PC-9 (cell line): ENCODE data around the gene TMEM232. TPM values are rescaled to one million over a fixed set of nuclear protein-coding genes. Genes with fewer than 3 reads are reported as not detected.

Source experiments
- BruUV-seq: library from RNA; stranded (reverse); fragments of 400-500 nt; replicated peaks from 2 replicates; lab custom pipeline; 2021; lab: Mats Ljungman, UMichigan
- CTCF ChIA-PET: fragments of 300-600 bp; sonication (Branson Sonifier 250); formaldehyde crosslinking; loops from one replicate; lab custom pipeline; 2022; ENCODE audit warnings: antibody characterized with exemption; lab: Charles Lee
- POLR2A ChIA-PET: fragments of 300-600 bp; sonication (Branson Sonifier 250); formaldehyde crosslinking; loops from one replicate; lab custom pipeline; 2022; ENCODE audit warnings: antibody characterized with exemption; ENCODE audit not compliant: unreplicated experiment; lab: Charles Lee
- DNase-seq, 2 experiments: peaks; one replicate each; pipeline versions ENCODE4 v3.0.0 to v3.0.0-alpha.2; 2015 to 2022; ENCODE audit warnings: mixed read lengths in 1 of 2
- H2AFZ ChIP-seq: fragments of 200-600 bp; sonication (generic); 2 replicates; pipeline ENCODE4 v1.8.1; 2017; ENCODE audit warnings: antibody characterized with exemption
- H3F3A ChIP-seq: fragments of 200-600 bp; sonication (generic); 2 replicates; pipeline ENCODE4 v1.8.1; 2017; ENCODE audit warnings: antibody characterized with exemption, mild to moderate bottlenecking, low read depth; ENCODE audit not compliant: insufficient read depth
- H3K27ac ChIP-seq: fragments of 200-600 bp; sonication (generic); 2 replicates; pipeline ENCODE4 v1.6.1; 2016; ENCODE audit warnings: mixed run types
- H3K27me3 ChIP-seq: fragments of 200-600 bp; sonication (generic); 2 replicates; pipeline ENCODE4 v1.6.1; 2016; ENCODE audit warnings: low read depth, mixed run types; ENCODE audit not compliant: insufficient read depth
- H3K36me3 ChIP-seq: fragments of 200-600 bp; sonication (generic); 2 replicates; pipeline ENCODE4 v1.6.1; 2016; ENCODE audit warnings: low read depth, mixed run types
- H3K4me1 ChIP-seq: fragments of 200-600 bp; sonication (generic); replicated peaks from 2 replicates; pipeline ENCODE4 v1.6.1; 2016; ENCODE audit warnings: mixed run types; ENCODE audit not compliant: insufficient read depth
- H3K4me2 ChIP-seq: fragments of 200-600 bp; sonication (generic); 2 replicates; pipeline ENCODE4 v1.6.1; 2017; ENCODE audit warnings: mixed run types
- H3K4me3 ChIP-seq: fragments of 200-600 bp; sonication (generic); 2 replicates; pipeline ENCODE4 v1.6.1; 2016; ENCODE audit warnings: mixed run types
- H3K79me2 ChIP-seq: fragments of 200-600 bp; sonication (generic); 2 replicates; pipeline ENCODE4 v1.6.1; 2017; ENCODE audit warnings: low read depth, mixed run types
- H3K9me2 ChIP-seq: fragments of 200-600 bp; sonication (generic); 2 replicates; pipeline ENCODE4 v1.8.1; 2017; ENCODE audit warnings: mild to moderate bottlenecking; ENCODE audit not compliant: insufficient read depth
- H3K9me3 ChIP-seq: fragments of 200-600 bp; sonication (generic); 2 replicates; pipeline ENCODE4 v1.8.1; 2016; ENCODE audit warnings: low read depth; ENCODE audit not compliant: insufficient read depth
- H4K20me1 ChIP-seq: fragments of 200-600 bp; sonication (generic); 2 replicates; pipeline ENCODE4 v1.8.1; 2017; ENCODE audit not compliant: insufficient read depth
- EZH2 ChIP-seq: fragments of 200-600 bp; sonication (generic); IDR thresholded peaks from 2 replicates; pipeline ENCODE4 v1.8.0; 2017; ENCODE audit warnings: antibody characterized with exemption, low read depth
- intact Hi-C: fragments of 100-400 bp; cut with micrococcal nuclease; formaldehyde crosslinking; loops from one replicate; pipeline ENCODE4 v1.10.0; 2022; ENCODE audit not compliant: unreplicated experiment
- total RNA-seq: library from RNA; stranded (reverse); gene quantifications from 2 replicates; pipeline ENCODE4 v1.2.3, GENCODE V29; 2021
- TF ChIP-seq, protein P1 (sequence below): fragments of 200-600 bp; sonication (generic); conservative IDR thresholded peaks from 2 replicates; pipeline ENCODE4 v1.6.1; 2017; ENCODE audit warnings: mixed run types, antibody characterized with exemption, mild to moderate bottlenecking, moderate library complexity

TMEM232 gene
- total RNA-seq, 1 experiment from 2014 or later: 0.65 TPM

GRCh38 chr5:110397281-110397680 is 329.2 kb downstream of the TMEM232 start:
- POLR2A ChIA-PET: no interaction called here
- TF ChIP-seq, protein P1, sequence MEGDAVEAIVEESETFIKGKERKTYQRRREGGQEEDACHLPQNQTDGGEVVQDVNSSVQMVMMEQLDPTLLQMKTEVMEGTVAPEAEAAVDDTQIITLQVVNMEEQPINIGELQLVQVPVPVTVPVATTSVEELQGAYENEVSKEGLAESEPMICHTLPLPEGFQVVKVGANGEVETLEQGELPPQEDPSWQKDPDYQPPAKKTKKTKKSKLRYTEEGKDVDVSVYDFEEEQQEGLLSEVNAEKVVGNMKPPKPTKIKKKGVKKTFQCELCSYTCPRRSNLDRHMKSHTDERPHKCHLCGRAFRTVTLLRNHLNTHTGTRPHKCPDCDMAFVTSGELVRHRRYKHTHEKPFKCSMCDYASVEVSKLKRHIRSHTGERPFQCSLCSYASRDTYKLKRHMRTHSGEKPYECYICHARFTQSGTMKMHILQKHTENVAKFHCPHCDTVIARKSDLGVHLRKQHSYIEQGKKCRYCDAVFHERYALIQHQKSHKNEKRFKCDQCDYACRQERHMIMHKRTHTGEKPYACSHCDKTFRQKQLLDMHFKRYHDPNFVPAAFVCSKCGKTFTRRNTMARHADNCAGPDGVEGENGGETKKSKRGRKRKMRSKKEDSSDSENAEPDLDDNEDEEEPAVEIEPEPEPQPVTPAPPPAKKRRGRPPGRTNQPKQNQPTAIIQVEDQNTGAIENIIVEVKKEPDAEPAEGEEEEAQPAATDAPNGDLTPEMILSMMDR: no peak
- TF ChIP-seq EZH2: no peak
- Histone ChIP-seq H3K9me2 (no peaks in the 10 kb centered on the region), H3K4me1 (no peaks in the 10 kb centered on the region), H3K27me3 (no peaks in the 10 kb centered on the region), H3K4me2 (no peak overlapping the region), H3K9me3 (no peaks in the 10 kb centered on the region), H3K79me2 (no peaks in the 10 kb centered on the region), H4K20me1 (no peaks in the 10 kb centered on the region), H3K36me3 (no peaks in the 10 kb centered on the region), H3F3A (no peaks in the 10 kb centered on the region), H3K4me3 (no peak overlapping the region), H3K27ac (no peak overlapping the region), H2AFZ (no peak overlapping the region)
- CTCF ChIA-PET: no interaction called here
- no peak for DNase-seq
- intact Hi-C loops: no loop called here
- no TSS peak for BruUV-seq

- BruUV-seq: no TSS peak
- intact Hi-C loops: no loop called here
- no peak overlapping the region for H3K4me2 ChIP-seq
- no peak for TF ChIP-seq EZH2
- TF ChIP-seq, protein P1: no peak
- no peak overlapping the region for H2AFZ ChIP-seq
- no peaks in the 10 kb centered on the region for H4K20me1 ChIP-seq
- H3K4me1 ChIP-seq: peaks cover 4% of the 10 kb centered on the region
- ChIA-PET CTCF (no interaction called here), POLR2A (no interaction called here)
- H3K27ac ChIP-seq: no peak overlapping the region
- no peaks in the 10 kb centered on the region for H3F3A ChIP-seq
- H3K36me3 ChIP-seq: no peaks in the 10 kb centered on the region
- no peaks in the 10 kb centered on the region for H3K27me3 ChIP-seq
- H3K79me2 ChIP-seq: no peaks in the 10 kb centered on the region
- H3K9me2 ChIP-seq: no peaks in the 10 kb centered on the region
- DNase-seq: peak; percentile 3 to 49
- no peak overlapping the region for H3K4me3 ChIP-seq
- H3K9me3 ChIP-seq: no peaks in the 10 kb centered on the region
Observed at GRCh38 chr5:110386782-110387181, 339.7 kb downstream of the TMEM232 start.

GRCh38 chr5:110383231-110383630 is 343.2 kb downstream of the TMEM232 start:
- intact Hi-C loops: no loop called here
- ChIA-PET CTCF (no interaction called here), POLR2A (no interaction called here)
- H4K20me1 ChIP-seq: no peaks in the 10 kb centered on the region
- no peak for DNase-seq
- no peaks in the 10 kb centered on the region for H3F3A ChIP-seq
- H2AFZ ChIP-seq: no peak overlapping the region
- H3K4me3 ChIP-seq: no peak overlapping the region
- no peak overlapping the region for H3K4me2 ChIP-seq
- H3K9me3 ChIP-seq: no peaks in the 10 kb centered on the region
- TF ChIP-seq, protein P1: no peak
- TF ChIP-seq EZH2: no peak
- no peak overlapping the region for H3K27ac ChIP-seq
- BruUV-seq: no TSS peak
- no peaks in the 10 kb centered on the region for H3K9me2 ChIP-seq
- H3K27me3 ChIP-seq: no peaks in the 10 kb centered on the region
- H3K79me2 ChIP-seq: no peaks in the 10 kb centered on the region
- H3K4me1 ChIP-seq: peaks cover 4% of the 10 kb centered on the region
- no peaks in the 10 kb centered on the region for H3K36me3 ChIP-seq
